ENCODE data around the gene ITK.

The ITK gene

DNA sequence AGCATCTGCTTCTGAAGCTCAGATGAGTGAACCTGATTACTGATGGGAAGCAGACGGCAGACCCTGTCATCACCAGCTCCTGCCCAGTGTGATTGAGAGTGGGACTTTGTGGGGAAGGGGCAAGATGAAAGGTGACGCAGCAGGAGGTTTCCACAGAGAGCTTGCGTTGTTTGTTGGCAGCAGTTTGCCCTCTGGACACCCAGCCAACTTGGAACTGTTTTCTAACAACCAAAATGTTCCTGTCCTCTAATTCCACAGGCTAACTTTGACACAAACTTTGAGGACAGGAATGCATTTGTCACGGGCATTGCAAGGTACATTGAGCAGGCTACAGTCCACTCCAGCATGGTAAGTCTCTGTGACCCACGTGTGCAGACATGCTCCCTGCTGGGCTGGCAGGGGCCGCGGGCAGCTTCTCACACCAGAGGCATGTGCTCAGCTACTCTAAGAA lies 106.1 kb downstream of the ITK start:
- TF ChIP-seq TAF1 (IDR thresholded peaks at IDR 0.05; ENCODE audit: low read depth) (no peak), TEAD4 (IDR thresholded peaks at IDR 0.05) (no peak), FOXM1 (IDR thresholded peaks at IDR 0.05; ENCODE audit: borderline replicate concordance, low read depth) (no peak), NFIC (IDR thresholded peaks at IDR 0.05) (no peak), YY1 (IDR thresholded peaks at IDR 0.05; ENCODE audit: low read depth) (no peak), CEBPB (IDR thresholded peaks at IDR 0.05) (no peak), EP300 (IDR thresholded peaks at IDR 0.05; ENCODE audit: borderline replicate concordance) (no peak)
- TF ChIP-seq, protein P1, sequence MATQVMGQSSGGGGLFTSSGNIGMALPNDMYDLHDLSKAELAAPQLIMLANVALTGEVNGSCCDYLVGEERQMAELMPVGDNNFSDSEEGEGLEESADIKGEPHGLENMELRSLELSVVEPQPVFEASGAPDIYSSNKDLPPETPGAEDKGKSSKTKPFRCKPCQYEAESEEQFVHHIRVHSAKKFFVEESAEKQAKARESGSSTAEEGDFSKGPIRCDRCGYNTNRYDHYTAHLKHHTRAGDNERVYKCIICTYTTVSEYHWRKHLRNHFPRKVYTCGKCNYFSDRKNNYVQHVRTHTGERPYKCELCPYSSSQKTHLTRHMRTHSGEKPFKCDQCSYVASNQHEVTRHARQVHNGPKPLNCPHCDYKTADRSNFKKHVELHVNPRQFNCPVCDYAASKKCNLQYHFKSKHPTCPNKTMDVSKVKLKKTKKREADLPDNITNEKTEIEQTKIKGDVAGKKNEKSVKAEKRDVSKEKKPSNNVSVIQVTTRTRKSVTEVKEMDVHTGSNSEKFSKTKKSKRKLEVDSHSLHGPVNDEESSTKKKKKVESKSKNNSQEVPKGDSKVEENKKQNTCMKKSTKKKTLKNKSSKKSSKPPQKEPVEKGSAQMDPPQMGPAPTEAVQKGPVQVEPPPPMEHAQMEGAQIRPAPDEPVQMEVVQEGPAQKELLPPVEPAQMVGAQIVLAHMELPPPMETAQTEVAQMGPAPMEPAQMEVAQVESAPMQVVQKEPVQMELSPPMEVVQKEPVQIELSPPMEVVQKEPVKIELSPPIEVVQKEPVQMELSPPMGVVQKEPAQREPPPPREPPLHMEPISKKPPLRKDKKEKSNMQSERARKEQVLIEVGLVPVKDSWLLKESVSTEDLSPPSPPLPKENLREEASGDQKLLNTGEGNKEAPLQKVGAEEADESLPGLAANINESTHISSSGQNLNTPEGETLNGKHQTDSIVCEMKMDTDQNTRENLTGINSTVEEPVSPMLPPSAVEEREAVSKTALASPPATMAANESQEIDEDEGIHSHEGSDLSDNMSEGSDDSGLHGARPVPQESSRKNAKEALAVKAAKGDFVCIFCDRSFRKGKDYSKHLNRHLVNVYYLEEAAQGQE (IDR thresholded peaks at IDR 0.05; ENCODE audit: low read depth), result no peak
- TF ChIP-seq, protein P2, sequence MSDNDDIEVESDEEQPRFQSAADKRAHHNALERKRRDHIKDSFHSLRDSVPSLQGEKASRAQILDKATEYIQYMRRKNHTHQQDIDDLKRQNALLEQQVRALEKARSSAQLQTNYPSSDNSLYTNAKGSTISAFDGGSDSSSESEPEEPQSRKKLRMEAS (IDR thresholded peaks at IDR 0.05), result no peak

DNA sequence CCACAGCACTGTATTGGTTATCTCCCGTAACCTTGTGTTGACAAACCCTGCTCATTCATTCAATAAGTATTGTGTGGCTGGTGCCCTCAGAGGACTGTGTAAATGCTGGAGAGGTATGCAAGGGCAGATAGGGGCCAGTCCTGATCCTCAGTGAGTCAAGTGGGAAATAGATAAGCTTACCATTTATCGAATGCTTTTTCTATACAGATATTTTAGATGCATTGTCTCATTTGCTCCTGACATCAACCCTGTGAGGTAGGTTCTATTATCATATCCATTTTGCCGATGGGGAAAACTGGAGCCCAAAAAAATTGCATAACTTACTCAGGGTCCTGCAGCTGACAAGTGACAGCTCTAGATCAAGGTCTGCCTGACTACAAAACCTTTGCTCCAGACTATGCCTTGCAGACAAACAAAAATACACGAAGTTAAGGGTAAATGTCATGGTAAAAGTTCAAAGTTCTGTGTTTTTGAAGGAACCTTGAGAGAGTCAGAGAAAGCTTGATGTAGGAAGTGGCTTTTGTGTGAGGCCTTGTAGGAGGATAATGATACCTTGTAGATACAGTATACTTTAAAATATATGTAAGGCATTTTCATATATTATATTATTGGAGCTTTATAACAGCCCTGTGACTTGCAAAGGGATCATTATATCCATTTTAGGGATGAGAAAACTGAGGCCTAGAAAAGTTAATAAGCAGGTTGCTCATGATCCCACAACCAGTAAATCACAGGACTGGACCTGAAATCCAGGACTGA lies 107.9 kb downstream of the ITK start:
- TF ChIP-seq, protein P1 (IDR thresholded peaks at IDR 0.05; ENCODE audit: low read depth), result no peak
- no peak for TF ChIP-seq CEBPB (IDR thresholded peaks at IDR 0.05)
- no peak for TF ChIP-seq YY1 (IDR thresholded peaks at IDR 0.05; ENCODE audit: low read depth)
- TF ChIP-seq, protein P2 (IDR thresholded peaks at IDR 0.05), result no peak
- TF ChIP-seq TCF12 (IDR thresholded peaks at IDR 0.05; ENCODE audit: low read depth), result no peak
- TF ChIP-seq FOXM1 (IDR thresholded peaks at IDR 0.05; ENCODE audit: borderline replicate concordance, low read depth), result no peak
- TF ChIP-seq NFIC (IDR thresholded peaks at IDR 0.05), result no peak
- no peak for TF ChIP-seq TEAD4 (IDR thresholded peaks at IDR 0.05)
- TF ChIP-seq EGR1 (IDR thresholded peaks at IDR 0.05), result no peak
- TF ChIP-seq CREB1 (IDR thresholded peaks at IDR 0.05; ENCODE audit: low read depth), result no peak
- TF ChIP-seq, protein P3, sequence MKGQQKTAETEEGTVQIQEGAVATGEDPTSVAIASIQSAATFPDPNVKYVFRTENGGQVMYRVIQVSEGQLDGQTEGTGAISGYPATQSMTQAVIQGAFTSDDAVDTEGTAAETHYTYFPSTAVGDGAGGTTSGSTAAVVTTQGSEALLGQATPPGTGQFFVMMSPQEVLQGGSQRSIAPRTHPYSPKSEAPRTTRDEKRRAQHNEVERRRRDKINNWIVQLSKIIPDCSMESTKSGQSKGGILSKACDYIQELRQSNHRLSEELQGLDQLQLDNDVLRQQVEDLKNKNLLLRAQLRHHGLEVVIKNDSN (IDR thresholded peaks at IDR 0.05), result no peak
- no peak for TF ChIP-seq ZBTB7A (IDR thresholded peaks at IDR 0.05; ENCODE audit: low read depth)
- TF ChIP-seq RAD21 (IDR thresholded peaks at IDR 0.05; ENCODE audit: low read depth), result no peak
- no peak for TF ChIP-seq TAF1 (IDR thresholded peaks at IDR 0.05; ENCODE audit: low read depth)
- no peak for TF ChIP-seq EP300 (IDR thresholded peaks at IDR 0.05; ENCODE audit: borderline replicate concordance)

DNA sequence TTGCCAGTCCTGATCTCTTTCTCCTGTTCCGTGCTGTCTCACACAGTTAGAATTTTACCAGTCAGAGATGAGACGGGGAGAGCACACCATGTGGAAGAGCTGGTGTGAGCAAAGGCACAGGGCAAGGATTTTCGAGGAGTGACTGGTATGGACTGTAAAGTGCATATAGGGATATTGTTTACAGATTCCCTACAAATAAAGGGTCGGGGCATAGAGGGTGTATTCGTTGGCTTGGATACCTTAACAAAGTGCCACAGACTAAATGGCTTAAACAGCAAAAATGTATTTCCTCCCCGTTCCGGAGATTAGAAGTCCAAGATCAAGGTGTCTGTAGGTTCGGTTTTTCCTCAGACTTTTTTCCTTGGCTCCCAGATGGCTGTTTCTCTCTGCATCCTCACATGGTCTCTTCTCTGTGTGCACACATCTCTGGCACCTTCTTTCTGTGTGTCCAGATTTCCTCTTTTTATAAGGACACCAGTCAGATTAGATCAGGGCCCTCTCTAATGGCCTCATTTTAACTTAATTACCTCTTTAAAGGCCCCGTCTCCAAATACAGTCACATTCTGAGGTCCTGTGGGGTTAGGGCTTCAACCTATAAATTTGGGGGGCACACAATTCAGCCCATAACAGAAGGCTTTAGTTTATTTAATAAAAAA lies 108.7 kb downstream of the ITK start:
- TF ChIP-seq NFIC (IDR thresholded peaks at IDR 0.05) (no peak), FOXM1 (IDR thresholded peaks at IDR 0.05; ENCODE audit: borderline replicate concordance, low read depth) (no peak), YY1 (IDR thresholded peaks at IDR 0.05; ENCODE audit: low read depth) (no peak), TEAD4 (IDR thresholded peaks at IDR 0.05) (no peak), TAF1 (IDR thresholded peaks at IDR 0.05; ENCODE audit: low read depth) (no peak), EGR1 (IDR thresholded peaks at IDR 0.05) (no peak), TCF12 (IDR thresholded peaks at IDR 0.05; ENCODE audit: low read depth) (no peak), RAD21 (IDR thresholded peaks at IDR 0.05; ENCODE audit: low read depth) (no peak), ZBTB7A (IDR thresholded peaks at IDR 0.05; ENCODE audit: low read depth) (no peak), CEBPB (IDR thresholded peaks at IDR 0.05) (no peak)
- TF ChIP-seq, protein P1 (IDR thresholded peaks at IDR 0.05; ENCODE audit: low read depth), result no peak
- TF ChIP-seq, protein P2 (IDR thresholded peaks at IDR 0.05), result no peak
- TF ChIP-seq, protein P3 (IDR thresholded peaks at IDR 0.05), result no peak

All from Ishikawa (cell line).